Transverse colon (tissue), 3 donors: ENCODE data around the gene ISG20L2.

ENCODE experiments used
- POLR2A ChIP-seq: fragments of 450-650 bp; IDR thresholded peaks from one replicate; pipeline ENCODE4 v1.6.1; 2016; ENCODE audit warnings: antibody characterized with exemption, mild to moderate bottlenecking, moderate library complexity
- TF ChIP-seq, protein P1 (sequence below), 5 experiments: fragments of 200-600 bp in 3 of 5; fragments of 450-650 bp in 2 of 5; sonication (generic) in 3 of 5; IDR thresholded peaks; 1 replicate in 2 of 5; 2 replicates in 3 of 5; pipeline ENCODE4 v1.5.1; 2016 to 2017; ENCODE audit warnings: antibody characterized with exemption in 5 of 5, inconsistent platforms in 3 of 5, mild to moderate bottlenecking in 2 of 5, moderate library complexity in 1 of 5

DNA sequence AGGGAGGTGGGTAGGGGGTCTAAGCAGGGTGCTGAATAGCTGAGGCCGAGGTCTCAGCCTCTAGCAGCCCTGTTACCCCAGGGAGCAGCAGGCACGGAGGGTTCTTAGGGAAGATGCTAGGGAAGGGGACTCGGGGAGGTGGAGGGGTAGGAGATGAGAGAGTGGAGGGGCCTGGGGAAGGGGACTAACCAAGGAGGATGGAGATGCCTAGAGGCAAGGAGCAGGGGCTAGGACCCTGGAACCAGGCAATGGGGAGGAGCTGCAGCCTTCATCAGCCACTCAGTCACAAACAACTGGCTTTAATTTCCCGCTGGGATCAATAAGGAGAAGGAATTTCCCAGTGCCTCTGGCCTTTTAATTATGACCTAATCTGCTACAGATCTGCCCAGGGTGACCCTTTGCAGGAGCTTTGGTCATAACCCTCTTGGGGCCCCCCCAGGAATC is 20.3 kb downstream of the ISG20L2 start:
- TF ChIP-seq, protein P1, sequence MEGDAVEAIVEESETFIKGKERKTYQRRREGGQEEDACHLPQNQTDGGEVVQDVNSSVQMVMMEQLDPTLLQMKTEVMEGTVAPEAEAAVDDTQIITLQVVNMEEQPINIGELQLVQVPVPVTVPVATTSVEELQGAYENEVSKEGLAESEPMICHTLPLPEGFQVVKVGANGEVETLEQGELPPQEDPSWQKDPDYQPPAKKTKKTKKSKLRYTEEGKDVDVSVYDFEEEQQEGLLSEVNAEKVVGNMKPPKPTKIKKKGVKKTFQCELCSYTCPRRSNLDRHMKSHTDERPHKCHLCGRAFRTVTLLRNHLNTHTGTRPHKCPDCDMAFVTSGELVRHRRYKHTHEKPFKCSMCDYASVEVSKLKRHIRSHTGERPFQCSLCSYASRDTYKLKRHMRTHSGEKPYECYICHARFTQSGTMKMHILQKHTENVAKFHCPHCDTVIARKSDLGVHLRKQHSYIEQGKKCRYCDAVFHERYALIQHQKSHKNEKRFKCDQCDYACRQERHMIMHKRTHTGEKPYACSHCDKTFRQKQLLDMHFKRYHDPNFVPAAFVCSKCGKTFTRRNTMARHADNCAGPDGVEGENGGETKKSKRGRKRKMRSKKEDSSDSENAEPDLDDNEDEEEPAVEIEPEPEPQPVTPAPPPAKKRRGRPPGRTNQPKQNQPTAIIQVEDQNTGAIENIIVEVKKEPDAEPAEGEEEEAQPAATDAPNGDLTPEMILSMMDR (IDR thresholded peaks at IDR 0.05): no peak
- no peak for TF ChIP-seq POLR2A
